Bronchial epithelial cell (primary cell): ENCODE data around the gene PARP2. TPM values are rescaled to one million over a fixed set of nuclear protein-coding genes. Genes with fewer than 3 reads are reported as not detected.

ENCODE experiments used
- DNase-seq: peaks from one replicate; pipeline ENCODE4 v3.0.0-alpha.2; 2010; ENCODE audit warnings: low read depth
- FAIRE-seq: peaks from 2 replicates; lab custom pipeline; 2011; peaks lifted over from hg19 to GRCh38; lab: Jason Lieb, UNC
- H3K27me3 ChIP-seq: 2 replicates; pipeline ENCODE4 v1.5.1; 2011; ENCODE audit warnings: low read length; ENCODE audit not compliant: control insufficient read depth, insufficient read depth
- H3K36me3 ChIP-seq: 2 replicates; pipeline ENCODE4 v1.5.1; 2011; ENCODE audit warnings: low read length; ENCODE audit not compliant: control insufficient read depth, insufficient read depth
- H3K4me3 ChIP-seq: 2 replicates; pipeline ENCODE4 v1.5.1; 2011; ENCODE audit warnings: mild to moderate bottlenecking, low read depth, low read length, control low read depth
- total RNA-seq: library from RNA; depleted of rRNA; stranded (reverse); fragments of >200 nt; gene quantifications from 2 replicates; pipeline ENCODE4 v1.2.1, GENCODE V29; 2014
- TF ChIP-seq, protein P1 (sequence below): IDR thresholded peaks from 2 replicates; pipeline ENCODE4 v1.5.1; 2011; ENCODE audit warnings: mild to moderate bottlenecking, moderate library complexity, low read length, control low read depth, inconsistent platforms; ENCODE audit not compliant: insufficient read depth, severe bottlenecking

Gene PARP2
- total RNA-seq, 1 donor from 2014 or later, result 7.9 TPM

DNA sequence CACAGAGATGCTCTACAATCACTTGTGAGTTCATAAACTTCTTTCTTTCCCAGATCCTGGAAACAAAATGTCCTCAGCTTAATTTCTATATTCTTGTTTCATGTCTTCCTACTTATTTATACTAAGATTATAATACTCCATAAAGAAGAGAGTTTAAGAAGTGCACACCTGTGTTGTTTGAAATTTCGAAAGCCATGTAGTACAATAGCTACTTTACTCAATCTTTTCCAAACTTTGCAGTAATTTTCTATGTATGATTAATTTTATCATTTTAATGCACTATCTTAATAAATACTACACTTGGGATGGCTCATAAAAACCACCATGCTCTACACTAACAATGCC, 37.4 kb upstream of the PARP2 start:
- Histone ChIP-seq H3K27me3 (no peaks in the 10 kb centered on the region), H3K36me3 (peaks cover 3% of the 10 kb centered on the region), H3K4me3 (no peak overlapping the region)
- DNase-seq (no peak), FAIRE-seq (no peak)
- TF ChIP-seq, protein P1, sequence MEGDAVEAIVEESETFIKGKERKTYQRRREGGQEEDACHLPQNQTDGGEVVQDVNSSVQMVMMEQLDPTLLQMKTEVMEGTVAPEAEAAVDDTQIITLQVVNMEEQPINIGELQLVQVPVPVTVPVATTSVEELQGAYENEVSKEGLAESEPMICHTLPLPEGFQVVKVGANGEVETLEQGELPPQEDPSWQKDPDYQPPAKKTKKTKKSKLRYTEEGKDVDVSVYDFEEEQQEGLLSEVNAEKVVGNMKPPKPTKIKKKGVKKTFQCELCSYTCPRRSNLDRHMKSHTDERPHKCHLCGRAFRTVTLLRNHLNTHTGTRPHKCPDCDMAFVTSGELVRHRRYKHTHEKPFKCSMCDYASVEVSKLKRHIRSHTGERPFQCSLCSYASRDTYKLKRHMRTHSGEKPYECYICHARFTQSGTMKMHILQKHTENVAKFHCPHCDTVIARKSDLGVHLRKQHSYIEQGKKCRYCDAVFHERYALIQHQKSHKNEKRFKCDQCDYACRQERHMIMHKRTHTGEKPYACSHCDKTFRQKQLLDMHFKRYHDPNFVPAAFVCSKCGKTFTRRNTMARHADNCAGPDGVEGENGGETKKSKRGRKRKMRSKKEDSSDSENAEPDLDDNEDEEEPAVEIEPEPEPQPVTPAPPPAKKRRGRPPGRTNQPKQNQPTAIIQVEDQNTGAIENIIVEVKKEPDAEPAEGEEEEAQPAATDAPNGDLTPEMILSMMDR, result no peak

DNA sequence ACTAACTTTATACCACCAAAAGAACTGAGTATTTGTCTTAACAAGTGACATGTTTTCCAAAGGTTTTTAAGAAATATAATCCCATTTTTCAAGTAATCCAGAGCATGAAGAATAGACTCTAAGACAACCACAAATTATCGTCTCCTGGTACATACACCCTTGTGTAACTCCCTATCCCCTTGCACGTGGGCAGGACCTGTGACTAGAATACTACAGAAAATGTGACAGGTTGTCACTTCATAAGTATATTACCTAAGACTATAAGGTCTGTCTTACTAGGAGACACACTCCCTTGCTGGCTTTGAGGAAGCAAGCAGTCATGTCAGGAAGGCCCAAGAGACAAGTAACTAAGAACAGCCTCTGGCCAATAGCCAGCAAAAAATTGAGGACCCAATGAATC, 29.4 kb upstream of the PARP2 start:
- TF ChIP-seq, protein P1, result no peak
- FAIRE-seq, result no peak
- no peaks in the 10 kb centered on the region for H3K27me3 ChIP-seq
- no peak overlapping the region for H3K4me3 ChIP-seq
- no peak for DNase-seq
- peaks cover 11% of the 10 kb centered on the region for H3K36me3 ChIP-seq

DNA sequence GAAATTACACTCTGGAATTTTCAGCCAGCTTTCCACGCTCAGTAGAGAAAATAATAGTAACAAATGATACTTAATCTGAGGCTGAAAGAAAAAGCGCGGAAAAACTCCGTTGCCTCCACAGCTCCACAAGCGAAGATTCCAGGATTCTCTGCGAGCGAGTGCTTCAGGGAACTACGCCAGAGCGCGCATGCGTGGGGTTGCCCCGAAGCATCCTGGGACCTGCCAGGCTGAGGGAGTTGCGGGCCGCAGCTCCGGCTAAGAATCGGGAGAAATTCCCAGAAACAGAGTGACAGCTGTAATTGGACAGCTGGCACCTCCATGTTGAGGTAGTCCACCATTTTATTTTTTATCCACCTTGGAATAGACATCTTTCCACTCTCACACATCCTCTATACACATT, 25.7 kb upstream of the PARP2 start:
- TF ChIP-seq, protein P1, result no peak
- DNase-seq, result no peak
- no peak overlapping the region for H3K4me3 ChIP-seq
- H3K36me3 ChIP-seq, result peaks cover 9% of the 10 kb centered on the region
- H3K27me3 ChIP-seq, result no peaks in the 10 kb centered on the region
- no peak for FAIRE-seq

DNA sequence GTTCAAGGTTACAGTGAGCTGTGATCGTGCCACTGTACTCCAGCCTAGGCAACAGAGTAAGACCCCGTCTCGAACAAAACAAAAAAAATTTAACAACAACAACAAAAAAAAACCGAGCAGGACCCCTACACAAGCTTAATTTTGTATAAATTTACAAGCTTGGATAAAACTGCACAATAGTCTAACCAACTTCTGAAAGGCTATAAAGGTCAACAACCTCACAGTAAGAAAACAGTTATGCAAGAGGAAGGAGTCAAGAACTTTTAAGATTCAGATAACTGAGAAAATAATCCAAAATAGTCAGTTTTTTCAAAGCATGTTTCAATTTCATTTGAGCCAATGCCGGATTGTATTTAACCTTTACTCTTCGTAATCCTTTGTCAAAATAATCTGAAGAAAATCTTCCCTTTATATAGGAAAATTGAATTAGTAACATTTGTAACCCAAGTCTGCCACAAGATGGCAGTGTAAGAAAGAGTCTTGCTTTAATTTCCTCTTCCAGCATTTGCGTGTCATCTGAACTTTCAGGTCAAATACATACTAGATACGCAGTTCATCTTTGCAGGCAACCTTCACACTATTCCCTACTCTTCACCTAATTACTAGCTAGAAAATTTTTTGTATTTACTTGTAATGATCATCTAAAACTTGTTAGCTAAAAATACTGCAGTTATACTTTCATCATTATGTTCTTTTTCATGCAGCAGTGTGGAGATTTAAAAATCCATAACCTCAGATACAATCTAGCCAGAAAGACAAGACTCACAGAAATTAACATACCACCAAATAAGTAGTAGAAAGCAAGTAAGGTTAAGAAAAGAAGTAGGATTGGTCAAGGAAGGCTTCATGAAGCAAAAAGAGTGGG, 16.2 kb upstream of the PARP2 start:
- Histone ChIP-seq H3K4me3 (no peak overlapping the region), H3K36me3 (peaks cover 5% of the 10 kb centered on the region), H3K27me3 (no peaks in the 10 kb centered on the region)
- DNase-seq (peak; percentile 66), FAIRE-seq (no peak)
- TF ChIP-seq, protein P1, result peak; percentile 44

DNA sequence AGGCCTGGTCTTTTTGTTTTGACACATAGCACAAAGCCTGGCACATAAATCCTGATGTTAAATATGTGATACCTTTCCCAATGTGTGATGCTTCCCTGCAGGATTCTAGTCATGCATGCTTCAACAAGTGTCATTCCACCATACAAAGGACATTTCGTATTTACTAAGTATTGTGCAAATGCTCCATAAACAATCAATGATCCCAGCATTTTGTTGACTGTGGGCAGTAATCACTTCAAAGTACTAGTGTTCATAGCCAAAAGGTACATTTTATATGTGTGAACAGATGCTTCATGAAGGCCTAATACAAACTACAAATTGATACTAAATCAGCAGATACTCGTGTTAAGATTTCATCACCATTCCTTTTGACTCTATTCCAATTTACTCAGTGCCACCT, 14.7 kb upstream of the PARP2 start:
- H3K36me3 ChIP-seq, result peaks cover 5% of the 10 kb centered on the region
- FAIRE-seq, result no peak
- TF ChIP-seq, protein P1, result no peak
- no peaks in the 10 kb centered on the region for H3K27me3 ChIP-seq
- H3K4me3 ChIP-seq, result no peak overlapping the region
- no peak for DNase-seq
